Stimulated activated CD8-positive, alpha-beta memory T cell treated with anti-CD3 and anti-CD28 coated beads, Interleukin-4, amount 100 ng/mL, for 24 hours (primary cell): ENCODE measurements around the gene ARHGEF16.

Experiments
- DNase-seq: peaks from one replicate; pipeline ENCODE4 v3.0.0-alpha.2; 2020; ENCODE audit warnings: low read depth

Gene ARHGEF16

DNA sequence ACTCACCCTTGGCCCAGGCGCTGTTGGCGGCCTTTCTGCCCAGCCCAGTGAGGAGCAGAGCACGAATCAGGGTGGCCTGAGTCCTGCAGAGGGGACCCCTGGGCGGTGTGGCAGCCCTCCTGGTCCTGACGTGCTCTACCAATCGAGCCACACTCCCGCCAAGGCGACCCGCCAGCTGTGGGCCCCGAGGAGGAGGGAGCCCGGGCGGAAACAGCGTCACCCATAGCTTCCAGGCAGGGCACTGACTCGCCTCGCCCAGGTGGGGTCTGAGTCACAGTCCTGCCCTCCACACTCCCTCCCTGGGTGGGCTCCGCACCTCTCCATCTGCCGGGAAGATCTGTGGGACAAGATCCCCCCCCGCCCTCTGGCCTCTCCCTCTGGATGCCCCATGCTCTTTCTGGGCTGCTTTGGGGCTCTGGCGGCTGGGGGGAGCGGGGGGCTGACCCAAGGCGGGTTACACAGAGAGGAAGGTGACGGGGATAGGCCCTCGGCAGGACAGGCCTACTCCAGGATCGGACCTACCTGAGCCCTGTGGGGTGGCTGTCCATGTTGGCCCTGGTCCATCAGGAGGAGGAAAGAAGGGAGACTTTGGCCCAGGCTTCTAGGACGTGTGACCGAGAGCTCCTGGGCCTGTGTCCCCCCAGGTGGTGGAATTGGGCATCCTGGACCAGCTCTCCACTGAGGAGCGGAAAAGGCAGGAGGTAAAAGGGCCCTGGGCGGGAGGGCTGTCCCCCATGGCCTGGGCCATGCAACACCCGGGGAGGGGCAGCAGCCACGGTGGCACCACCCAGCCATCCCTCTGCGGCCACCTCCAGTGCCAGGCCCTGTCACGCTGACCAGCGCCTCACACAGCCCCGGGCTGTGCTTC, 14.0 kb downstream of the ARHGEF16 start:
- DNase-seq, result no peak

DNA sequence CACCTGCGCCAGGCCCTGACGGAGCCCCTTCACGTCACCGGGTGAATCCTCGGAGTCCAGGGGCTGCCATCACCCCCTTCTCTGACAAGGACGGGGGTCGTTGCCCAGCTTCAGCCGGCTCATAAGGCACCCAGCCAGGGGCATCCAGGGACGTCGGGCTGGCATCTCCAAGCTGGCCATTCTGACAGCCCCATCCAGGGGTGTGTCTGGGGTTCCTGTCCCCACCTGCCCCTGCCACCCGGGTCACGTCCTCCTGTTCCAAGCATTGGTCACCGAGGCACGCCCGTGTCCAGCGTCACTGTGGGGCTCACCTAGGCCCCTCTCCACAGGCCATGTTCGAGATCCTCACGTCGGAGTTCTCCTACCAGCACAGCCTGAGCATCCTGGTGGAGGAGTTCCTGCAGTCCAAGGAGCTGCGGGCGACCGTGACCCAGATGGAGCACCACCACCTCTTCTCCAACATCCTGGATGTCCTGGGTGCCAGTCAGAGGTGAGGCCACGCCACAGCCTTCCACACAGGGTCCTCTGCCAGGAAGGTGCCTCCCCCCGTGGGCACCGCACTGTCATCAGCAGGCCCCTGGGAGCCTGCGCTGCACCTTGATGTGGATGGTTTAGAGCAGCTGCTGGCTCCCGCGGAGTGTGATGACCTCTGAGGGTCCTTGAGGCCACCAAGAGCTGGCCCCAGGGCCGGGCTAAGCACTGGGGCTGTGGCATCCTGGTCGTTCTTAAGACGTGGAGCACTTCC, 14.8 kb downstream of the ARHGEF16 start:
- no peak for DNase-seq

DNA sequence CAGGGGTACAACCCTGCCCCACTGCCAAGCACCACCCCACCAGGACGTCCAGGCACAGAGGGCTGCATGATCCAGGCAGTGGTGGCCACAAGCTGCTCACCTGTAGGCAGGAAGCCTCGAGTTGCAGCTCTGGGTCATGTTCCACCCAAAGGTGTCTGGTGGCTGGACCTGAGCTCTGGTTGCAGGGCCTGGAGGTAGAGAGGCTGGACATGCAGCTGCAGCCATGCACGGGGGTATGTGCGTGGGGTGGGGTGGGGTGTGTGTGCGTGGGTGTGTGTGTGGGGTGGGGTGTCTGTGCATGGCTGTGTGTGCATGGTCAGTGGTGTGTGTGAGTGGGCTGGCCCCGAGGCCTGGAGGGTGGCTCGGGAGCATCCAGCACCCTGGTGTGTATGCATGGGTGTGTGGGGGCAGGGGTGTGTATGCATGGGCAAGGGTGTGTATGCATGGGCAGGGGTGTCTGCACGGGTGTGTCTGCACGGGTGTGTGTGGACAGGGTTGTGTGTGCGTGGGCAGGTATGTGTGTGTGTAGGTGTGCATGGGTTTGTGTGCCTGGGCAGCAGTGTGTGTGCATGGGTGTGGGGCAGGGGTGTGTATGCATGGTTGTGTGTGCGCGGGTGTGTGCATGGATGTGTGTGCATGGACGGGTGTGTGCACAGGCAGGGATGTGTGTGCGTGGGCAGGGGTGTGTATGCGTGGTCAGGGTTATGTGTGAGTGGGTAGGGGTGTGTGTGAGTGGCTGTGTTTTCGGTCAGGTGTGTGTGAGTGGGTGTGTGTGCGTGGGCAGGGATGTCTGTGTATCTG, 15.6 kb downstream of the ARHGEF16 start:
- DNase-seq, result no peak

DNA sequence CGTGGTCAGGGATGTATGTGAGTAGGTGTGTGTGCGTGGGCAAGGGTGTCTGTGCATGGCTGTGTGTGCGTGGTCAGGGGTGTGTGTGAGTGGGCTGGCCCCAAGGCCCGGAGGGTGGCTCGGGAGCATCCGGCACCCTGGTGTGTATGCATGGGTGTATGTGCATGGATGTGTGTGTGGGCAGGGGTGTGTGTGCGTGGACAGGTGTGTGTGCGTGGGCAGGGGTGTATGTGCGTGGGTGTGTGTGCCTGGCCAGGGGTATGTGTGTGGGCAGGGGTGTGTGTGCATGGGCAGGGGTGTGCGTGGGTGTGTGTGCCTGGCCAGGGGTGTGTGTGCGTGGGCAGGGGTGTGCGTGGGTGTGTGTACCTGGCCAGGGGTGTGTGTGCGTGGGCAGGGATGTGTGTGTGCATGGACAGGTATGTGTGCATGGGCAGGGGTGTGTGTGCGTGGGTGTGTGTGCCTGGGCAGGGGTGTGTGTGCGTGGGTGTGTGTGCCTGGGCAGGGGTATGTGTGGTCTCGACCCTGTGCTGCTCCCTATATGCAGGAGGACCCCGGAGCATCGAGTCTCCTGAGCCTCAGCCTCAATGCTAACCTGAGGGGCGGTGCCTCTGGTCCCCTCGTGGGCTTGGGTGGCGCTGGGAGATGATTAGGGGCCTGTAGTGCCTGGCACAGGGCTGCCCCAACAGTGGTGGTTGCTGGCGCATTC, 16.3 kb downstream of the ARHGEF16 start:
- DNase-seq, result no peak

DNA sequence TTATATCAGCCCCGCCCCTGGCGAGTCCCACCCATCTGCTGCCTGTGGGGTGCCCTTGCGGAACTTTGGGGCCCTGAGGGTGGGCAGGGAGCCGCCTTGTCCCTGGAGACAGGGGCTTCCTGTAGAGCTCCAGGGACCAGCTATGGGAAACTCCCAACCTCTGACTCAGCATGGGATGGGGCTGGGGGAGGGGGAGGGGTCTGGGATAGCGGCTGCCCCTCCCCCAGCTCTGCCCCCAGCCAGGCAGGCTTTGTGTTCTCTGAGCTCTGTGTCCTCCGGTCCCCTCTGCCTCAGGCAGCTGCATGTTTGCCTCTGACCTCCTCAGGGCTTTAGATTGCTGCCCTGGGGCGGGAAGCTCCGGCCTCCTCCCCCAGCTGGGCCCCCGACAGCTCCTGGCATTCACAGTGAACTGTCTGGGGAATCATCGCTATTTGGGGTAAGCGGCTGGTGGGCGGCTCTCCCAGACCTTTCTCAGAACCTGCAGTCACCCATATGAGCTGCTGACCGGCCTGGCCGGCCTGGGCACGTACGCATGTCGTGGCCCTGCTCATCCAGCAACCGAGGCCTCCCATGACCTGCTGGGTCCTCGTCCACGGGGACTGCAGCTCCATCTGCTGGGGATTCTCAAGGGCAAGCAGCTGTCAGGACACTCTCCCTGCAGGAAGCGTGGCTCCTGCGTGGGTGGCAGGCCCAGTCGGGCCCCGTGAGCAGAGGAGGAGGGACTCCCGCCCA, 17.1 kb downstream of the ARHGEF16 start:
- DNase-seq, result no peak

DNA sequence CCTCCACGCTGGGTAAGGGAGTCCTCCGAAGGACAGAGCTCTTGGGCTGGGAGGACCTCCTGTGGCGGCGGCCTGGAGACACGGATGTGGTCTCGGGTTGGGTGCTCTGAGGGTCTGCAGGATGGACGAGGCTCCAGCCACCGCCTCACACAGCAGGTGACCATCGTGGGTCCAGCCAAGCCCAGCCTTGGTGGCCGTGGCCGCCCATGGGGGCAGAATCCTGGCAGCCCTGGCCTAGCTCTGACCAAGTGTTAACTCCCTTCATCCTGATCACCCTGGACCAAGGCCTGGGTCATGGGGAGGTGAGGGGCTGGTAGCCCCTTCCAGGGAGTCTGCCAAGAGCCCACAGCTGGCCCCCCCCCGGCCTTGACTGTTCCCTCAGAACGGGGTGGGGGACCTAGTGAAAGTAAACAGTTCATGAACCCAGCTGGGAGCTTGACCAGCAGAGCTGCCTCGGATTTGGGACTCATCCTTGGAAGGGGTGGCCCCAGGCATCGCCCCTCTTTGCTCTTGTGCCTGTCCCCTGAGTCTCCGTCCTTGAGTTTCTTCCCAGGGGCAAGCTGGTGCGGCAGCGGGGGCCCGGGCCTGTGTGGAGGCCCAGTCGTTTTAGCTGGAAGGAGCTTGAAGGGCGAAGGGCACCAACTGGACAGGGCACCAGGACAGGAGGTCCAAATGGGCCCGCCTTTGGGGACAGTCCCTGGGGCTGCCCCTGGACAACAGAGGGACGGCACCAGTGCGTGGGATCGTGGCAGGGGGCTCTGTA, 17.8 kb downstream of the ARHGEF16 start:
- DNase-seq, result no peak

DNA sequence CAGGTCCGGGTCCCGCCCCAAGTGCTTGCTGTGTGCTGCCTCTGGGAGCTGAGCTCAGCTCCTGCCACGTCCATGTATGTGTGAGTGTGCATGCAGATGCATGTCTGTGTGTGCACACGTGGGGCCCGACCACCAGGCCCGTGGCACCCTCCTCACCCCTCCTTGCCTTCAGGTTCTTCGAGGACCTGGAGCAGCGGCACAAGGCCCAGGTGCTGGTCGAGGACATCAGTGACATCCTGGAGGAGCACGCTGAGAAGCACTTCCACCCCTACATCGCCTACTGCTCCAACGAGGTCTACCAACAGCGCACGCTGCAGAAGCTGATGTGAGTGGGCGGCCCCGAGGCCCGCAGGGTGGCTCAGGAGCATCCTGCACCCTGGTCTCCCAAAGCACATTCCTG, 18.4 kb downstream of the ARHGEF16 start:
- DNase-seq, result no peak

DNA sequence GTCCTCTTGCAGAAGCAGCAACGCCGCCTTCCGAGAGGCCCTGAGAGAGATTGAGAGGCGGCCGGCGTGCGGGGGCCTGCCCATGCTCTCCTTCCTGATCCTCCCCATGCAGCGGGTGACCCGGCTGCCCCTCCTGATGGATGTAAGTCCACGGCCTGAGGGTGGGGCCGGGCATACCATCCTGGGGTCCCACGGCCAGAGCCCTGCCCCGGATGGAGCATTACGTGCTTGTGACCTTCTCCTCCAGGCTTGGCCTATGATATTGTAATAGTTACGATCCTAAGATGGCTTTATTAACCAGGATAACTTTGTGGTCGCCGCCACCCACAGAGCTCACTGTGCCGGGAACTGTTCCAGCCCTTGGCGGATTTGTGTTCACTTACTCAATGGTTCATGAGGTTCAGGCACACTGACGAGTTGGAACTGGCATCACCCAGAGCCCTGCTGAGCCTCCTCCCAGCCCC, 18.9 kb downstream of the ARHGEF16 start:
- DNase-seq, result no peak

DNA sequence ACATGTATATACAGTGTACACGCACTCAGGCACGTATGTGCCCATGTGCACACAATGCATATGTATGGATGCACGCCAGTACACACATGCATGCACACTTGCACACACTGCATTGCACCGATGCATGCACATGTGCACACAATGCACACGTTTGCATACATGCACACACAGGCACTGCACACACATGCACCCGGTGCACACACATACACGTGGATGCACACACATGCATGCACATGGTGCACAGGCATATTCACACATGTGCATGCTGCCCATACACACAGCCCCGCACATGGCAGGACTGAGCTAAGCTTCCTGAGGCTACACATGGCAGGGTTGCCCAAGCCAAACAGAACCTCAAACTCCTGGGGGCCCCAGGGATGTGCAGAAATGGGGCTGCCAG, 19.6 kb downstream of the ARHGEF16 start:
- no peak for DNase-seq

DNA sequence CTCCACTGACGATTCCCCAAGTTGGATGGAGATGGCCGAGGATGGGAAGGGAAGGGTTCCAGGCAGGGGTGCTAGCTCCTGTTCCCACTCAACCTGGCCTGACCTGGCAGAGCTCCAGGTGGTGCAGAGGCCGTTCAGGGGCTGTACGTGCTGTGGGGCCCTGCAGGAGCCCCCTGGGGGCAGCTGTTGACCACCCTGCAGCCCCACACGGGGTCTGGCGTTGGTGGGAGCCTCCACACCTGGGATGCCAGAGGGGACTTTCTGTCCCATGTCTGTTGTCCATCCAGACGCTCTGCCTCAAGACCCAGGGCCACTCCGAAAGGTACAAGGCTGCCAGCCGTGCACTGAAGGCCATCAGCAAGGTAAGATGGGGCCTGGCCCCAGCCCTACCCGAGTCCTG, 20.0 kb downstream of the ARHGEF16 start:
- no peak for DNase-seq

DNA sequence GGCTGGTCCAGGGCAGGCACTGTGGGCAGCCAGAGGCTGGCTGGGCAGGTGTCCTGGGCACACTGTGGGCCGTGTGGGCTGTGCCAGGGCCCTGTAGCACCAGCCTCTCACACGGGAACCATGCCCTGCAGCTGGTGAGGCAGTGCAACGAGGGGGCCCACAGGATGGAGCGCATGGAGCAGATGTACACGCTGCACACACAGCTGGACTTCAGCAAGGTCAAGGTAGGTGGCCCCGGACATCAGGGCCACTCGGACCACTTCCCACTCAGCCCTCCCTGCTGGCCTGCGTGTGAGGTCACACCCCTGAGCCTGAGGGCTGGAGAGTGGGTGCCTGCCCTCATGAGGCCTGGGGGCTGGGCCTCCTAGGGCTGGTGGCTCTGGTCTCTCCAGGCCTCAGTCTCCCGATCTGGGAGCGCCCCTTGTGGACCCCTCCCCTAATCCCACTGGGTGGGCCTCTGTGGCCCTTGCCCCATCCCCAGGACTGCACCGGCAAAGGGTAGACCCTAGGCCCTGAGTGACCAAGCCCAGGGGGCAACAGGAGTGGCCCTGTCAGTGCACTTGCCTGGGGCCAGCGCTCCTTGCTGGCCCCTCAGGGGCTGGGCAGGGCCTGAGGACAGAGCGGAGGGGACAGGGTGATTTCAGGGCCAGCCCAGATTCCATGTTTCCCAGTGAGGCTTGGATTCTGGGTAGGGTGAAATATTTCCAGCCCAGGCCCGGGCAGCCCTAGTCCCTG, 21.5 kb downstream of the ARHGEF16 start:
- DNase-seq, result no peak

DNA sequence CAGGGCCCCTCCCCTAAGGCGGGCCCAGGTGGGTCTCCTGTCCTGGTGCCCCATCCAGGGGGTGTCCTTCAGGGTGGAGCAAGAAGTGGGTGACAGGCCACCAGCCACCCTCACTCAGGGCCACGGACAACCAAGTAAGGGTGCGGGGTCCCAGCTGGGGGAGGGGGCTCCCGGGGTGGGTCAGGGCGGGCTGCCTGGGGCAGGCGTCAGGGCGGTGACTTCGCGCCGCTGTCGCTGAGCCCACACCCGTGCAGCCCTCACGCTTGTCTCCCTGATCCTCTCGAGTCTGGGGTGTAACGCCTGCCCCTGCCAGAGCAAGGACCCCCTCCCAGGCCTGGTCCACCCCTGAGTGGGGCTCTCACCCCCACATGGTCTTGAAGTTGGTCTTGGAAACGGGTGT, 22.2 kb downstream of the ARHGEF16 start:
- no peak for DNase-seq

DNA sequence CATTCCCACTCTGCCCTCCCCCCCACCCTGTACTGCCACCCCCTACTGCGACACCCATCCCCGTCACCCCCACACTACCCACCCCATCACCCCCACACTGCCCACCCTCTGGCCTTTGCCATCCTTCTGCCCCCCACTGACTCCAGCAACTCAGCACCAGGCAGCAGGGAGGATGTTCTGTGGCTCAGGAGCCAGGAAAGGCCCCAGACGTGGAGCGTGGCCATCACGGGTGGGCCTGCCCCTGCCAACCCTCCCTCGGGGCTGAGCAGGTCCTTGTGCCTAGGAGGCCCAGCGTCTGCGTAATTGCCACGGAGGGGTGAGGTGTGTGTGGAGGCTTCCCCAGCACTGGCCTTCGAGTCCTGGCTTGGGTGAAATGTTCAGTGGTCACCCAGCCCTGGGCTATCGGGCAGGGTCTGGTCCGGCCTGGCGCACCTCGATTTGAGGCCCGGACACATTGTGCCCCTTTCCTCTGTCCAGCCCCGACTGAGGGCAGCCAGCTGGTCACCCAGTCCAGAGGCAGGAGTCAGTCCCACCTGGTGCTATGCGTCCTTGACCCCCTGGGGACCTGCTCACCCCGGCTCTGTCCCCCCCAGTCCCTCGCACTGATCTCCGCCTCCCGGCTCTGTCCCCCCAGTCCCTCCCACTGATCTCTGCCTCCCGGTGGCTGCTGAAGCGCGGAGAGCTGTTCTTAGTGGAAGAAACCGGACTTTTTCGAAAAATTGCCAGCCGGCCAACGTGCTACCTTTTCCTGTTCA, 23.0 kb downstream of the ARHGEF16 start:
- no peak for DNase-seq

DNA sequence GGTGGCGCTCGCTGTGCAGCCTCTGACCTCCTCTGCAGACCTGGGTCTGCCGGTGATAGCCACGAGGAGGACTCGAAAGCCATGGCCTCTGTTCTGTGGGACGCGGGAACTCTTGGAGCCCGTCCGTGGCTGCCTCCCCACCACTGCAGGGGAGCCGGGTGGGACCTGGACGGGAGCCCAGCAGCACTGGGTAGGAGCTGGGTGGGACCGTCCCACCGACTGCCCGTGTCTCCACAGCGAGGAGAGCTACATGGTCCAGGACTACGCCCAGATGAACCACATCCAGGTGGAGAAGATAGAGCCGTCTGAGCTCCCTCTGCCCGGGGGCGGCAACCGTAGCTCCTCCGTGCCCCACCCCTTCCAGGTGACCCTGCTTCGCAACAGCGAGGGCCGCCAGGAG, 23.7 kb downstream of the ARHGEF16 start:
- DNase-seq, result no peak

DNA sequence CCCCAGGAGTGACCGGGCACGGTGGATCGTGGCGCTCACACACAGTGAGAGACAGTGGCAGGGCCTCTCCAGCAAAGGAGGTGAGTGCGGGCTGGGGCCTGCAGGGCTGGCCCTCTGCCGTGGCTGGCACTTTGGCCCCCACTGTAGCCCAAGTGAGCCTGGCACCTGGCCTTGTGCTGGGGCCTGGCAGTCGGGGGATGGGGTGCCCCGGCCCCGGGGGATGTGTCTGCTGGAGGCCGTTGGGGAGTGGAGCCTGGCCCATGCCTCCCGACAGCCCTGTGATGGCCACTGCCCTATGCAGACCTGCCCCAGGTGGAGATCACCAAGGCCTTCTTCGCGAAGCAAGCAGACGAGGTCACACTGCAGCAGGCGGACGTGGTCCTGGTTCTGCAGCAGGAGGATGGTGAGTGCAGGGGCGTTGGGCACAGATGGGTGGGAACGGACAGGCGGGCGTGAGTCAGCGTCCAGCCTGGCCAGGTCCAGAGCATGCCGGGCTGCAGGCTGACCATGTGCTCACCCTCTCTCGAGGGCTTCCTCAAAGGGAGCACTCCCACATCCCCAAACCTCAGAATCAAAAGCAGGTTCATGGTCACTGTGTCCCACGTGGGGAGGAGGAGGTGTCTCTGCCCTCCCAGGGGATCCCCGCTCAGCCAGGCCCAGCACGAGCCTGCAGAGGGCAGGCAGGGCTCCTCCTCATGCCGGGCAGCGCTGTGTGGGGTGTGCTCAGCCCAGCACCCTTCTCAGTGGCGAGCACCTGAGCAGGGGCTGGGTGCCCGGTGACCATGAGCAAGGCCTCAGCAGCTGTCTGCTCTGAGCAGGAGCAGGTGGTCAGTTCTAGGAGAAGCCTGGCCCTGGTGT, 25.3 kb downstream of the ARHGEF16 start:
- no peak for DNase-seq

DNA sequence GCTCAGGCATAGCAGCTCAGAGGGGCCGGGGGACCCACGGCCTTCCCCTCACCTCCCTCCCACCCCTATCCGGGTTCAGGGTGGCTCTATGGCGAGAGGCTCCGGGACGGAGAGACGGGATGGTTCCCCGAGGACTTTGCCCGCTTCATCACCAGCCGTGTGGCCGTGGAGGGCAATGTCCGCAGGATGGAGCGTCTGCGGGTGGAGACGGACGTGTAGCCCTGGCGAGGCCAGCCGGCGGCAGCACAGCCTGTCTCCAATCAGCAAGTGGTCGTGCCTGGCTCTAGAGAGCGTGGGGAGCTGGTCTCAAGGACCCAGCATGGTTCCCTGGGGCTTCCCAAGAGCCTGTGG, 25.9 kb downstream of the ARHGEF16 start:
- no peak for DNase-seq

DNA sequence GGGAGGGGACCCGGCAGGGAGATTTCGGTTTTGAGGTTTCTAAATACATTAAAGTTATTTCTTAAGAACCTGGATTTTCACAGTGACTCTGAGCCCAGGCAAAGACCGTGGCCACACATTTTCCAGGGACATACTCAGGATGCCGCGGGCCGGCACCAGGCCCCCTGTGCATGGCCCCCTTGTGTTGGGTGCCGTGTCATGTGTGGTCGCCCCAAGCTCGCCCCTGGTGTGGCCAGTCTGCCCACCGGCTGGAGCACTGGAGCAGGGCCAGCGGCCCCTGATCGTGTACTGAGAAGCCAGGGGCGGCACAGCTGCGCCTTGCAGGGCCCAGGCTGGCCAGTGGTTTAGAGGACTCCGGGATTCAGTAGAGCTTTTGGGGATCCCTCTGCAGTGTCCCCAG, 26.6 kb downstream of the ARHGEF16 start:
- DNase-seq, result no peak

DNA sequence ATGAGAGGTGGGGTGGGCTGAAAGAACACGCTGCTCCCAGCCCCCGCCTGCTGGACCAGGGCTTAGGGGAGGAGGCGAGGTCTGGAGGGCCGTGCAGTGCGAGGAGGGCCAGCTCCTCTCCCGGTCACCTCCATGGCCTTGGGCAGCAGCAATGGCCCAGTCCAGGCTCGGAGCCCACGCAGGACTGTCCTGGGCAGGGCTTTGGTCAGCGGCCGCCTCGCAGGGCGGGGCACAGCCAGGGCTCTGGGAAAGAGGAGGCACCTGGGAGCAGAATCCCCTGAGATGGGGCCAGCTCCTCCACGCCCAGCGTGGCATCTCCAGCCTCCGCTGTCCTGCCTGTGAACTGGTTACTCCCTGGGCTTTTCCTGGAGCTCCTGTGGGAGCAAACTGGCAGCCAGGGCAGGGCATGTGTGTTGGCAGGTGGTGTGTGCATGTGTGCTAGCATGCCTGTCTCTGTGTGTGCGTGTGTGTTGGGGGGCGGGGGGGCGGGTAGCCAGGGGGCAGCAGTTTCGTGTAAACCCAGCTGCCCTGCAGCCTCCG, 27.4 kb downstream of the ARHGEF16 start:
- no peak for DNase-seq
